Right ventricle myocardium superior (tissue), 1 donor: Measurements from ENCODE around the gene UMPS. TPM values are rescaled to one million over a fixed set of nuclear protein-coding genes. Genes with fewer than 3 reads are reported as not detected.
"Not testable (repeated sequence)": the region's sequence is repeated elsewhere in the genome, so short reads cannot be mapped to it uniquely, and the experiment has no call there.

ENCODE experiments used
- ATAC-seq: fragments of 200-7000 bp; cut with Tn5 transposase; one replicate; pipeline ENCODE4 v1.9.1; 2020; ENCODE audit warnings: mild to moderate bottlenecking; ENCODE audit not compliant: poor library complexity
- DNase-seq: peaks from one replicate; pipeline ENCODE4 v3.0.0-alpha.2; 2020
- intact Hi-C: fragments of 100-400 bp; cut with DNase I; formaldehyde crosslinking; loops from one replicate; pipeline ENCODE4 v1.11.2; 2022
- total RNA-seq: library from RNA; stranded (reverse); fragmentation: NEBNext Ultra II Directional; extraction: Animal tissue kit (Norgen Biotek cat#: 25700); gene quantifications from one replicate; pipeline ENCODE4 v1.2.1, GENCODE V29; 2021
- donor health status: DM: no; HTN: yes; CAD: no; lungs with severe emphysema.

UMPS gene
- total RNA-seq, 1 donor from 2014 or later = 6.1 TPM

GRCh38 chr3:124772081-124772831, 42.0 kb downstream of the UMPS start:
- DNase-seq (peak; percentile 64), ATAC-seq (peak; percentile 65)
- intact Hi-C loops = no loop called here

- intact Hi-C loops = no loop called here
- no peak for DNase-seq
- ATAC-seq = no peak
These were observed 43.4 kb downstream of the UMPS start for GRCh38 chr3:124773351-124774326.

GRCh38 chr3:124774327-124774718, 44.1 kb downstream of the UMPS start:
- intact Hi-C loops = no loop called here
- ATAC-seq = peak; percentile 63
- peak; percentile 70 for DNase-seq

- no peak for DNase-seq
- intact Hi-C loops = no loop called here
- ATAC-seq = no peak
These were observed 44.7 kb downstream of the UMPS start for GRCh38 chr3:124774841-124775402.

- ATAC-seq (no peak), DNase-seq (no peak)
- intact Hi-C loops = no loop called here
These were observed 45.6 kb downstream of the UMPS start for GRCh38 chr3:124775877-124776276.

GRCh38 chr3:124776856-124777255, 46.6 kb downstream of the UMPS start:
- DNase-seq (no peak), ATAC-seq (no peak)
- intact Hi-C loops = no loop called here

- DNase-seq (no peak), ATAC-seq (no peak)
- intact Hi-C loops = no loop called here
These were observed 47.7 kb downstream of the UMPS start for GRCh38 chr3:124777762-124778470.

GRCh38 chr3:124779116-124779515, 48.9 kb downstream of the UMPS start:
- DNase-seq (no peak), ATAC-seq (no peak)
- intact Hi-C loops = no loop called here

- DNase-seq (no peak), ATAC-seq (peak; percentile 5)
- intact Hi-C loops = no loop called here
These were observed 49.5 kb downstream of the UMPS start for GRCh38 chr3:124779751-124780191.

GRCh38 chr3:124780356-124780755, 50.1 kb downstream of the UMPS start:
- intact Hi-C loops = no loop called here
- peak; percentile 86 for DNase-seq
- ATAC-seq = peak; percentile 81

- peak; percentile 91 for DNase-seq
- intact Hi-C loops = no loop called here
- peak; percentile 92 for ATAC-seq
These were observed 50.7 kb downstream of the UMPS start for GRCh38 chr3:124780761-124781475.

GRCh38 chr3:124781476-124782376, 51.5 kb downstream of the UMPS start:
- ATAC-seq = no peak
- intact Hi-C loops = no loop called here
- no peak for DNase-seq

GRCh38 chr3:124782377-124782712, 52.1 kb downstream of the UMPS start:
- DNase-seq, intact Hi-C loops, ATAC-seq: not testable (repeated sequence)

GRCh38 chr3:124783696-124784095, 53.4 kb downstream of the UMPS start:
- DNase-seq (no peak), ATAC-seq (no peak)
- intact Hi-C loops = no loop called here

GRCh38 chr3:124784686-124785382, 54.6 kb downstream of the UMPS start:
- intact Hi-C loops = loop anchor here (5.0 kb wide), 1 partner anchor 102 kb away; the partner anchor contains the start of gene ITGB5
- ATAC-seq (no peak), DNase-seq (no peak)

GRCh38 chr3:124785973-124786372, 55.7 kb downstream of the UMPS start:
- ATAC-seq = no peak

More at GRCh38 chr3:124785973-124786372, 55.7 kb downstream of the UMPS start:
- no peak for DNase-seq
- intact Hi-C loops = loop anchor here (5.0 kb wide), 1 partner anchor 101 kb away; the partner anchor contains the start of gene ITGB5
